GM13976 (cell line): ENCODE measurements around the gene BAZ2B.

Experiments used
- DNase-seq: peaks from one replicate; pipeline ENCODE4 v3.0.0; 2012; ENCODE audit warnings: low spot score
- in situ Hi-C: fragments of 300-500 bp; cut with MboI; formaldehyde crosslinking; loops from one replicate; pipeline ENCODE4 v1.12.0; 2022; ENCODE audit warnings: low sequenced_read_pairs, mixed read lengths, inconsistent platforms; ENCODE audit not compliant: unreplicated experiment
- TF ChIP-seq, protein P1 (sequence below): IDR thresholded peaks from 2 replicates; pipeline ENCODE4 v1.5.1; 2012; ENCODE audit warnings: borderline replicate concordance, mild to moderate bottlenecking; ENCODE audit not compliant: insufficient read depth; ENCODE audit errors: extremely low read depth, missing control alignments, control extremely low read depth

Gene BAZ2B

DNA sequence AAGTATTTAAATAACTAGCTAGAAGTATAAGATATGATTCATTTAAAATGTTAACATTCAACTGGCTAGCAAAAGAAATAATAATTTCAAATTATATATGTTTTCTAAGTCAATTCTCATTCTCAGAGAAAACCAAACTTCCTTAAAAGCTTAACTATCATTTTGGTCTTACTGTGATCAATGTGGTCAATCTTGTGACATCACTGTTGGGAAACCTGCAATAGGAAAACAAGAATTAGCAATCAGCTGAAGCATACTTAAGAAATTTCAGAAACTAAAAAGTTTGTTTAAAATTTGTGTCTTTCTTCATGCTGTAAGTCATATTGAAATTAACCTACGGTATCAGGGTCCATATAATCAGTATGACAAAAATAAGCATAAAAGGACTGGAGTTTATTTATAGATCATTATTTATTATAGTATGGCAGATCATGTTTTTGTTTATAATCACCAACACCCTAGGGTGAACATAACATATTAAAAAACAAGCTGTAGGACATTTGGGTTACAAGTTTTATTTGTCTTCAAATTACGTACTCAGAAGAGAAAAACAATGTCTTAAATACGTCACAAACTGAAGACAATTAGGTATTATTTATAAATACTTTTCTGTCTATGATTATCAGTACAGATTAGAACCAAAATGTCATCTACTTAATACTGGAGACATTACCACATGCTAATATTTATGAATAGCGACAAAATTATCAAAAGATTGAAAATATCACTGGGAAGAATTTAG, 60.5 kb downstream of the BAZ2B start:
- in situ Hi-C loops: no loop called here
- no peak for DNase-seq
- TF ChIP-seq, protein P1, sequence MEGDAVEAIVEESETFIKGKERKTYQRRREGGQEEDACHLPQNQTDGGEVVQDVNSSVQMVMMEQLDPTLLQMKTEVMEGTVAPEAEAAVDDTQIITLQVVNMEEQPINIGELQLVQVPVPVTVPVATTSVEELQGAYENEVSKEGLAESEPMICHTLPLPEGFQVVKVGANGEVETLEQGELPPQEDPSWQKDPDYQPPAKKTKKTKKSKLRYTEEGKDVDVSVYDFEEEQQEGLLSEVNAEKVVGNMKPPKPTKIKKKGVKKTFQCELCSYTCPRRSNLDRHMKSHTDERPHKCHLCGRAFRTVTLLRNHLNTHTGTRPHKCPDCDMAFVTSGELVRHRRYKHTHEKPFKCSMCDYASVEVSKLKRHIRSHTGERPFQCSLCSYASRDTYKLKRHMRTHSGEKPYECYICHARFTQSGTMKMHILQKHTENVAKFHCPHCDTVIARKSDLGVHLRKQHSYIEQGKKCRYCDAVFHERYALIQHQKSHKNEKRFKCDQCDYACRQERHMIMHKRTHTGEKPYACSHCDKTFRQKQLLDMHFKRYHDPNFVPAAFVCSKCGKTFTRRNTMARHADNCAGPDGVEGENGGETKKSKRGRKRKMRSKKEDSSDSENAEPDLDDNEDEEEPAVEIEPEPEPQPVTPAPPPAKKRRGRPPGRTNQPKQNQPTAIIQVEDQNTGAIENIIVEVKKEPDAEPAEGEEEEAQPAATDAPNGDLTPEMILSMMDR: no peak

DNA sequence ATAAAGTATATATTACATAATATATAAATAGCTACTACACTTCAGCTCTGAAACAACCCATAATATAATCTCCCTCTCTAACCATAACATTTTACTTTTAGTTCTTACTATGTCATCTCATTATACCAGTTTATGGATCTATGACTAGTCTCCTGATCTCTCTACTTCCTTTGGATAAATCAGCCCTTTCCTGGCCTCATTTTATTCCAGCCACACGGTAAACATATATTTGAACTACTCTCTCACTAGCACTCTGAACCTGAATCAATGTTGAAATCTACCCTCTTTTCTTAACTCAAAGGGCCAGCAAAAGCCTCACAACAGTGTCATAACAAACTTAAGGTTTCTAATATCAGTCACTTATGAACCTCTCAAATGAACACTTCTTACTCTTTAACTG, 62.6 kb downstream of the BAZ2B start:
- TF ChIP-seq, protein P1: no peak
- no peak for DNase-seq
- in situ Hi-C loops: no loop called here

DNA sequence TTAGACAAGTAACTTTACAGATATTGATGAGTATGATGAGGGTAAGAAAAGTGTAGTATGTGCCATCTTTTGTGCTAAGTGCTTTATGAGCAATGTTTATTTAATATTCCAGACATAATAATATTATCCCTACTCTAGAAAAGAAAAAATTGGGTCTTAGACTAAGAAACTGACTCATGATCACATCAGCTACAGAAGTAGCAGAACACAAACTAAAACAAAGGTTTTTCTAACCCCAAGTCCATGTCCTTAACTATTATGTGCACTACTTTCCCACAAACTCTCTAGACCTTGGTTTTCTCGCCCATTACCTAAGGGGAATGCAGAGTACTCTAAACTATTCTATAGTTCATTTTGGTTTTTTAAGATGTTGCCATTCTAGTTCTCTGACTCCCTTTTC, 64.5 kb downstream of the BAZ2B start:
- TF ChIP-seq, protein P1: no peak
- no peak for DNase-seq
- in situ Hi-C loops: no loop called here

DNA sequence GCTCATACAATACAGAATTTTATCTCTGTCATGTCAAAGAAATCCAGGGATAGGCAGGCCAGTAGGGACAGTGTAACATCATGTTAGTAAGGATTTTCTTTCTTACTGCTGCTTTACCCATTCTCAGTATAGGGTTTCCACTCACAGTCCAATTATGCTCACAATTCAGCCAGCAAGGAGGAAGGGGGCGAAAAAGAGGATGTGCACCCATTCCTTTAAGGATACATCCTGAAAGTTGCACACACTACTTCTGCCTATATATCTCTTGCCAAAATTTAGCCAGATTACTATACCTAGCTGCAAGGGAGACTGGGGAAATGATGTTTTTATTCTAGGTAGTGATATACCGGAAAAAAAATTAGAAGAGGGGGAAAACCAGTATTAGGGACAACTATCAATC, 66.1 kb downstream of the BAZ2B start:
- no peak for DNase-seq
- in situ Hi-C loops: no loop called here
- TF ChIP-seq, protein P1: no peak

DNA sequence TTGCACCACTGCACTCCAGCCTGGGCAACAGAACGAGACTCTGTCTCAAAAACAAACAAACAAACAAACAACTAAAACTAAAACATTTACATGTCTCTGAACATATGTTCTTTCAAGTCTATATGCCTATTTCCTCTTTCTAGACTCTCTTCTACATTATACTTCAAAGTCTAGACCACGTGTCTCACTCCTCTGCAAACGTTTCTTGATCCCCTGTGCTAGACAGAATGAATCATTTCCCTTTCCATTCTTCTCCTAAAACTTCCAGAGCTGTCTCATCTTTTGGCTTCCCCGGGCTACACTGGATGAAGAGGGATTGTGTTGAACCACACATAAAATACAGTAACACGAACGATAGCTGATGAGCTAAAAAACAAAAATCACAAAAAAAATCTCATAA, 67.1 kb downstream of the BAZ2B start:
- in situ Hi-C loops: no loop called here
- no peak for DNase-seq
- TF ChIP-seq, protein P1: no peak

DNA sequence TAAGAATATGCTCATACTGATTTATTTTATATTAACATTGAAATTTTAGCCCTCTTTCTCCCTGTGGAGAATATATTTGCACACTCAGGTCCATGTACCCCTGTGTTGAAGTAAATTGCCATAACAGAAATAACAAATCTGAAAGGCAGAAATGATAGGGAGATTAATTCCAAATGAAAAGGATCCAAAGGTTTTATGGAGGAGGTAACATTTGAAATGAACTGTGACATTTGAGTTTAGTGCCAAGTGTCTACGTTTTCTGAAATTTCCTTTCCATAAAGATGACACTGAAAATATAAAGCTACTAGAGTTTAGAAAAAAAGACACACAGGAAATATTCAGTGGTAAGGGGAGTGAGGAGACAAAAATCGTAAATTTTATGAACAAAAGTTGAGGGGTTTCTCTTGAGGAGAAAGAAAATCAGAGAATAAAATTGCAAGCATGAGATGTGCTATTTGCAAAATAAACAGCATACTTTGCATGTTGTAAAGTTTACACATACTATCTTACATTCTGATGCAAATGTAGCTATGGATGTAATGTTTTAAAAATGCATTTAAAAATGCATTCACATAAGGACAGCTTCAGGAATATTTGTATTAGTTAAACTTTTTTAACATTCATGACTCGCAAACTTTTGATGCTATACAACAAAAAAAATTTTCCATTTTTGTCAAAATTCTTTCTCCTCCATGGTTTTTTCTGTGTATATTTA, 69.5 kb downstream of the BAZ2B start:
- in situ Hi-C loops: no loop called here
- TF ChIP-seq, protein P1: no peak
- DNase-seq: no peak
